Prostate gland (tissue), 2 donors: ENCODE results near the gene GMPS. TPM values are rescaled to one million over a fixed set of nuclear protein-coding genes. Genes with fewer than 3 reads are reported as not detected.
"Not testable (repeated sequence)": the region's sequence is repeated elsewhere in the genome, so short reads cannot be mapped to it uniquely, and the experiment has no call there.

ENCODE experiments used
- DNase-seq: peaks from one replicate; pipeline ENCODE4 v3.0.0-alpha.2; 2019; ENCODE audit warnings: low spot score
- H3K27ac ChIP-seq, 2 donors: fragments of 200-600 bp; sonication (generic); 2 replicates each; pipeline ENCODE4 v1.5.1; 2017 to 2019
- H3K27me3 ChIP-seq: fragments of 200-600 bp; sonication (generic); replicated peaks from 2 replicates; pipeline ENCODE4 v1.5.1; 2019; ENCODE audit not compliant: insufficient read depth
- H3K36me3 ChIP-seq, 2 donors: fragments of 200-600 bp; sonication (generic); 1 replicate in 1 of 2; 2 replicates in 1 of 2; pipeline versions ENCODE4 v1.5.1 to v1.8.1; 2017 to 2019
- H3K4me1 ChIP-seq: fragments of 200-600 bp; sonication (generic); replicated peaks from 2 replicates; pipeline ENCODE4 v1.5.1; 2019
- H3K4me3 ChIP-seq, 2 donors: fragments of 200-600 bp; sonication (generic); 2 replicates each; pipeline ENCODE4 v1.5.1; 2017 to 2019
- H3K9me3 ChIP-seq: fragments of 200-600 bp; sonication (generic); 2 replicates; pipeline ENCODE4 v1.5.1; 2017
- CTCF ChIP-seq, 4 experiments: fragments of 200-600 bp in 2 of 4; fragments of 450-650 bp in 2 of 4; sonication (generic) in 2 of 4; IDR thresholded peaks; 1 replicate in 3 of 4; 2 replicates in 1 of 4; pipeline ENCODE4 v1.5.1; 2016 to 2019; ENCODE audit warnings: antibody characterized with exemption in 4 of 4, mild to moderate bottlenecking in 2 of 4, moderate library complexity in 2 of 4
- POLR2A ChIP-seq: fragments of 450-650 bp; IDR thresholded peaks from one replicate; pipeline ENCODE4 v1.6.1; 2016; ENCODE audit warnings: antibody characterized with exemption, mild to moderate bottlenecking
- POLR2AphosphoS5 ChIP-seq: sonication (generic); formaldehyde crosslinking; IDR thresholded peaks from one replicate; pipeline ENCODE4 v1.6.1; 2017; ENCODE audit warnings: antibody characterized with exemption
- WGBS: methylation state at CpG from one replicate; pipeline ENCODE4 v1.1.5; 2018; 5-methylcytosine and 5-hydroxymethylcytosine counted together
- intact Hi-C: fragments of 100-400 bp; cut with DNase I; formaldehyde crosslinking; loops from one replicate; pipeline ENCODE4 v1.14.2; 2022
- total RNA-seq, 2 donors: library from RNA; depleted of rRNA; stranded (reverse); fragments of >200 nt; gene quantifications; one replicate each; pipeline ENCODE4 v1.1.0, GENCODE V29; 2016

The GMPS gene
- total RNA-seq, 2 donors from 2014 or later: 24.7 to 51.0 TPM

- no peaks in the 10 kb centered on the region for H3K27me3 ChIP-seq
- no peaks in the 10 kb centered on the region for H3K4me1 ChIP-seq
Measured at GRCh38 chr3:155876037-155876436, 5.6 kb downstream of the GMPS start.

DNA sequence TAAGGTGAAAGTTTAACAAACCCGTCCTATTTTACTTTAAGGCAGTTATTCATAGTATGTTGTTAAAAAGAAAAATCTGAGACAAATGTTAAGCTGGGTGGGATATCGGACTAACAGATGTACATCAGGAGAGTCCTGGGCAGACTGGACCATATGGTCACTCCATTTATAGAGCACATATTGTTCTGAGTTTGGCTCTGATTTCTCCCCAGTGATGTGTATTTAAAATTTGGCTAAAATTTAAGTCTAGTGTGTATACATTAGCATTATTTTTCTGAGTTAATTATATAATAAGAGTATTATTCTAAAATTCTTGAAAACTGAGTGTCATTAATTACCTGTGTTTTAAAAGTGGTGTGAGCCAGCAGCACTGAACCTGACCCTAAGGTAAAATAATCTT lies 6.1 kb downstream of the GMPS start:
- DNase-seq: no peak
- Histone ChIP-seq H3K4me1 (no peaks in the 10 kb centered on the region), H3K36me3 (no peaks in the 10 kb centered on the region), H3K27ac (no peak overlapping the region), H3K9me3 (no peaks in the 10 kb centered on the region), H3K4me3 (no peak overlapping the region), H3K27me3 (no peaks in the 10 kb centered on the region)
- 60% methylated on average over 2 of the region's 2 CpGs for WGBS
- TF ChIP-seq POLR2AphosphoS5 (no peak), CTCF (IDR thresholded peaks at IDR 0.05) (no peak)
- intact Hi-C loops: no loop called here

More at GRCh38 chr3:155876037-155876436, 5.6 kb downstream of the GMPS start:
- 38% methylated on average over 3 of the region's 3 CpGs for WGBS
- H3K9me3 ChIP-seq: no peaks in the 10 kb centered on the region
- no peaks in the 10 kb centered on the region for H3K36me3 ChIP-seq
- DNase-seq: no peak
- TF ChIP-seq POLR2A: no peak
- no peak for TF ChIP-seq POLR2AphosphoS5
- no peak for TF ChIP-seq CTCF (IDR thresholded peaks at IDR 0.05)
- no peak overlapping the region for H3K4me3 ChIP-seq
- no peak overlapping the region for H3K27ac ChIP-seq
- intact Hi-C loops: no loop called here

- Histone ChIP-seq H3K36me3 (no peaks in the 10 kb centered on the region), H3K27ac (no peak overlapping the region), H3K9me3 (no peaks in the 10 kb centered on the region), H3K4me1 (no peaks in the 10 kb centered on the region), H3K4me3 (no peak overlapping the region), H3K27me3 (no peaks in the 10 kb centered on the region)
- DNase-seq: no peak
- intact Hi-C loops: no loop called here
- TF ChIP-seq POLR2AphosphoS5: no peak
- no peak for TF ChIP-seq POLR2A
- no peak for TF ChIP-seq CTCF (IDR thresholded peaks at IDR 0.05)
Measured at GRCh38 chr3:155880286-155880685, 9.8 kb downstream of the GMPS start.

DNA sequence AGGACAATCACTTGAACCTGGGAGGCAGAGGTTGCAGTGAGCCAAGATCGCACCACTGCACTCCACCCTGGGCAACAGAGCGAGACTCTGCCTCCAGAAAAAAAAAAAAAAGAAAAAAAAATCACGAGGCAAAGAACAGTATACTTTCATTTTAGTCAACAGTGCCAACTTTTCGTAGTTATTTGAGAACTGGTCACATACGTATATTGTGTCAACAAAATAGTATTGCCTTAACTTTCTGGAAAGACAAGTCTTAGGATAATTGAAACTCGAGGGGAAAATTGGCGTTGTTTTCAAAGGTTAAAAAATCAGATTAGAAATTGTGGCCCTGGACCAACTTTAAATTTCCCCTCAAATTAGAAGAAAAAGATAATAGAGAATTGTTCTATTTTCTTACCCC lies 13.8 kb downstream of the GMPS start:
- Histone ChIP-seq H3K4me3 (no peak overlapping the region), H3K27ac (no peak overlapping the region), H3K9me3 (no peaks in the 10 kb centered on the region), H3K27me3 (no peaks in the 10 kb centered on the region), H3K36me3 (no peaks in the 10 kb centered on the region), H3K4me1 (no peaks in the 10 kb centered on the region)
- TF ChIP-seq POLR2A (no peak), CTCF (IDR thresholded peaks at IDR 0.05) (no peak), POLR2AphosphoS5 (no peak)
- DNase-seq: no peak
- 60% methylated on average over 7 of the region's 7 CpGs for WGBS
- intact Hi-C loops: no loop called here

- Histone ChIP-seq H3K4me3 (no peak overlapping the region), H3K9me3 (no peaks in the 10 kb centered on the region), H3K36me3 (no peaks in the 10 kb centered on the region), H3K27ac (no peak overlapping the region), H3K27me3 (no peaks in the 10 kb centered on the region), H3K4me1 (no peaks in the 10 kb centered on the region)
- DNase-seq: no peak
- intact Hi-C loops: no loop called here
- TF ChIP-seq POLR2AphosphoS5 (no peak), CTCF (IDR thresholded peaks at IDR 0.05) (no peak), POLR2A (no peak)
Measured at GRCh38 chr3:155885292-155885691, 14.8 kb downstream of the GMPS start.

- not testable (repeated sequence) for H3K4me1 ChIP-seq
Measured at GRCh38 chr3:155886348-155886747, 15.9 kb downstream of the GMPS start.

More at GRCh38 chr3:155886348-155886747, 15.9 kb downstream of the GMPS start:
- WGBS: 99% methylated on average over 8 of the region's 8 CpGs
- H3K9me3 ChIP-seq, H3K27ac ChIP-seq, intact Hi-C loops, H3K36me3 ChIP-seq, H3K27me3 ChIP-seq, H3K4me3 ChIP-seq, DNase-seq: not testable (repeated sequence)
